DND-41 (cell line): ENCODE results near the gene CARD11.

ENCODE experiments used
- CTCF ChIP-seq: IDR thresholded peaks from 2 replicates; pipeline ENCODE4 v1.5.1; 2012; ENCODE audit warnings: borderline replicate concordance, low read length, moderate library complexity, mild to moderate bottlenecking; ENCODE audit not compliant: poor library complexity, severe bottlenecking; ENCODE audit errors: extremely low read depth
- EZH2 ChIP-seq: IDR thresholded peaks from 3 replicates; pipeline ENCODE4 v1.6.1; 2012; ENCODE audit warnings: borderline replicate concordance, low read depth, mild to moderate bottlenecking, moderate library complexity, low read length, inconsistent platforms; ENCODE audit not compliant: severe bottlenecking

GRCh38 chr7:3078514-3078913 lies 34.8 kb upstream of the CARD11 start:
- TF ChIP-seq CTCF = no peak
- no peak for TF ChIP-seq EZH2
